HFFc6 (cell line): ENCODE data around the gene GNA12. TPM values are rescaled to one million over a fixed set of nuclear protein-coding genes. Genes with fewer than 3 reads are reported as not detected.

ENCODE experiments used
- DNase-seq: peaks from one replicate; pipeline ENCODE4 v3.0.0-alpha.2; 2018
- H3K27ac Mint-ChIP-seq: 2 replicates; pipeline ENCODE4 v1.8.0; 2020; ENCODE audit warnings: mild to moderate bottlenecking, mixed read lengths
- H3K27me3 Mint-ChIP-seq: 2 replicates; pipeline ENCODE4 v1.8.0; 2021; ENCODE audit warnings: mild to moderate bottlenecking, moderate library complexity, mixed read lengths; ENCODE audit not compliant: insufficient read depth
- H3K36me3 Mint-ChIP-seq: 2 replicates; pipeline ENCODE4 v1.8.0; 2021; ENCODE audit warnings: low read depth, mixed read lengths
- H3K4me1 Mint-ChIP-seq: 2 replicates; pipeline ENCODE4 v1.8.0; 2020; ENCODE audit warnings: low read depth, mixed read lengths
- H3K4me3 Mint-ChIP-seq: 2 replicates; pipeline ENCODE4 v1.8.0; 2020; ENCODE audit warnings: mild to moderate bottlenecking, moderate library complexity, mixed read lengths
- H3K9me3 Mint-ChIP-seq: 2 replicates; pipeline ENCODE4 v1.8.0; 2020; ENCODE audit warnings: mild to moderate bottlenecking, mixed read lengths
- total RNA-seq, 6 experiments: library from RNA; stranded (reverse); fragmentation: NEBNext Ultra II Directional; extraction: Animal tissue kit (Norgen Biotek cat#: 25700); gene quantifications; 2 replicates in 1 of 6; 3 replicates in 5 of 6; pipeline ENCODE4 v1.2.3, GENCODE V29; 2021
- TF ChIP-seq, protein P1 (sequence below): fragments of 200-600 bp; sonication (generic); IDR thresholded peaks from 2 replicates; pipeline ENCODE4 v1.5.0; 2021; ENCODE audit warnings: antibody characterized with exemption, mild to moderate bottlenecking

Gene GNA12
- total RNA-seq, 6 experiments from 2014 or later: 52.9 to 61.9 (median 57.6) TPM

DNA sequence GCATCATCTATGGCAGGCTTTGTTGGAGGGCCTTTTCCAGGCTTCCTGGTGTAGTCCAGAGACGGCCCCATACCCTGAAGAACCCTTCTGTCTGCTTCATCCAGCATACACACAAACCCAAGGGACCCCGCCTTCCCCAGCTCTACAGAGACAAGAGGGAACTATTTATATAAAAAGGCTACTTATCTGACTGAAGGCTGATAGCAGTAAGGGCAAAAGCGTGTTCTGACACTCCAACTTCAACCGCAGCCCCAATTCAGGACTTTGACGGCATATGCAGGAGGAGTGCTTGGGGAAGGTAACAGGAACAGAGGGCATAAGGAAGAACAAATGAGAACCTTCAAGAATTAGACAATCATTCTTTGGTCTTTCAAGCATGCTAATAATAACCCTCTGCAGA is 21.0 kb downstream of the GNA12 start:
- Mint-ChIP-seq H3K36me3 (peaks cover 20% of the 10 kb centered on the region), H3K4me1 (peaks cover 93% of the 10 kb centered on the region), H3K9me3 (no peaks in the 10 kb centered on the region), H3K27me3 (no peaks in the 10 kb centered on the region), H3K27ac (peak overlapping the region; percentile 97), H3K4me3 (no peak overlapping the region)
- no peak for DNase-seq
- TF ChIP-seq, protein P1, sequence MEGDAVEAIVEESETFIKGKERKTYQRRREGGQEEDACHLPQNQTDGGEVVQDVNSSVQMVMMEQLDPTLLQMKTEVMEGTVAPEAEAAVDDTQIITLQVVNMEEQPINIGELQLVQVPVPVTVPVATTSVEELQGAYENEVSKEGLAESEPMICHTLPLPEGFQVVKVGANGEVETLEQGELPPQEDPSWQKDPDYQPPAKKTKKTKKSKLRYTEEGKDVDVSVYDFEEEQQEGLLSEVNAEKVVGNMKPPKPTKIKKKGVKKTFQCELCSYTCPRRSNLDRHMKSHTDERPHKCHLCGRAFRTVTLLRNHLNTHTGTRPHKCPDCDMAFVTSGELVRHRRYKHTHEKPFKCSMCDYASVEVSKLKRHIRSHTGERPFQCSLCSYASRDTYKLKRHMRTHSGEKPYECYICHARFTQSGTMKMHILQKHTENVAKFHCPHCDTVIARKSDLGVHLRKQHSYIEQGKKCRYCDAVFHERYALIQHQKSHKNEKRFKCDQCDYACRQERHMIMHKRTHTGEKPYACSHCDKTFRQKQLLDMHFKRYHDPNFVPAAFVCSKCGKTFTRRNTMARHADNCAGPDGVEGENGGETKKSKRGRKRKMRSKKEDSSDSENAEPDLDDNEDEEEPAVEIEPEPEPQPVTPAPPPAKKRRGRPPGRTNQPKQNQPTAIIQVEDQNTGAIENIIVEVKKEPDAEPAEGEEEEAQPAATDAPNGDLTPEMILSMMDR: no peak

DNA sequence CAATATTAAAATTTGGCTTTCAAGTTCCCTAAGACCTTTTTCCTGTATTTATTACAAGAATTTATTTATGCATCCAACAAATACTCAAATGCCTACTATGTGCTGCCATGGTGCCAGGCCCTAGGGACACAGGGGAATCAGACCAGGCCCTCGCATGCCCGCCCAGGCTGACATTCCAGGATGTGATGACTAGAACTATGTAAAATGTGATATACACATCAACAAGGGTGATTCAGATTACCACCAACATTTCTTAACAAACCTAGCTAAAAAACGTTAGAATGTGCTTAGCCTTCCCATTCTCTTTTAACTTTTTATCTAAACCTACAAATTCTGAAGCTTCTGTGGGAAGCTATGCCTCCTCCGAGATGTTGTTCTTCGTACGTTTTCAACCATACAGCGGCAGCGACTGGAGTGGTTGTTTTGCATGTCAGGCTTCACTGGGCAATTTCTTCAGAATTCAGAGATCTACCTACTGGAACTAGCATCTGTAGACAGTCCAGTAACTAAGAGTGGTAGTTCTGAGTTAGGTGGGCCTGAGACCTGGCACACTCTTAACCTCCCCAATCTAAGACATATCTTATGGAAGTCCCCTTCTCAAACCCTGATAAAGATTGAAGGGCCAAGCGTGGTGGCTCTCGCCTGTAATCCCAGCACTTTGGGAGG is 22.1 kb downstream of the GNA12 start:
- Mint-ChIP-seq H3K27ac (peak overlapping the region; percentile 97), H3K36me3 (peaks cover 20% of the 10 kb centered on the region), H3K4me1 (peaks cover 93% of the 10 kb centered on the region), H3K4me3 (peak overlapping the region; percentile 72), H3K9me3 (no peaks in the 10 kb centered on the region), H3K27me3 (0 out of 2 replicates have a peak, but pooled peaks cover 2% of the 10 kb centered on the region)
- DNase-seq: peak; percentile 83
- TF ChIP-seq, protein P1: no peak

DNA sequence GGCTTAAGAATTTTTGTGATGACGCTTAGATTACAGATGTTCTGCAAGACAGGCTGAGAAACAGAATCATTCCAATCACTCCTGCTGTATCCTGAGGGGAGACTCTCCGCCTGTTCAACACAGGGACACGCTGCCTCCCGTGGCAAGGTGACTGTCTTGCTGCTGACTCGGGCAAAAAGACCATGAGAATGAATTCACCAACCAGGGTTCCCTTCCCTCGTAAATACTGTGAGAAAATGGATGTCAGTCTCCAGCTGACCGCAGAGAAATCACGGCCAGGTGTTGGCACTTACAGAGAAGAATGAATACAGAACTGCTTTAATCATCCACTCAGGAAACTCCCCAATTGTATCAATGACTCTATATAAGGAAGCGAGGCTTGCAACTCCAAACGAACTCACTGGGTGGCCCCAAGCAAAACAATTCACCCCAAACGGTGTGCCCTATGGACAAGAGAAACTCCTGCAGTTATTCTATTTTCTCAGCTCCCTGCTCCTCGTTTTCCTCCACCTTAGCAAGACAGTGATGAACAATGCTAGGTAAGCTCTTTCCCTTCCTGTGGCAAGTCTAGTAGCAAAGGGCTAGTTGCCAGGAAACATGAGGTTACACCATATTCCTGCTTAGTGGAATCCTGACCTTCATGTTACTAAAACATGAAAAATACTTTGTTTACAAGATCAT is 22.8 kb downstream of the GNA12 start:
- peak overlapping the region; percentile 97 for H3K27ac Mint-ChIP-seq
- 0 out of 2 replicates have a peak, but pooled peaks cover 2% of the 10 kb centered on the region for H3K27me3 Mint-ChIP-seq
- TF ChIP-seq, protein P1: peak; percentile 40
- DNase-seq: peak; percentile 54
- H3K4me1 Mint-ChIP-seq: peaks cover 89% of the 10 kb centered on the region
- H3K9me3 Mint-ChIP-seq: no peaks in the 10 kb centered on the region
- peaks cover 20% of the 10 kb centered on the region for H3K36me3 Mint-ChIP-seq
- H3K4me3 Mint-ChIP-seq: peak overlapping the region; percentile 72

DNA sequence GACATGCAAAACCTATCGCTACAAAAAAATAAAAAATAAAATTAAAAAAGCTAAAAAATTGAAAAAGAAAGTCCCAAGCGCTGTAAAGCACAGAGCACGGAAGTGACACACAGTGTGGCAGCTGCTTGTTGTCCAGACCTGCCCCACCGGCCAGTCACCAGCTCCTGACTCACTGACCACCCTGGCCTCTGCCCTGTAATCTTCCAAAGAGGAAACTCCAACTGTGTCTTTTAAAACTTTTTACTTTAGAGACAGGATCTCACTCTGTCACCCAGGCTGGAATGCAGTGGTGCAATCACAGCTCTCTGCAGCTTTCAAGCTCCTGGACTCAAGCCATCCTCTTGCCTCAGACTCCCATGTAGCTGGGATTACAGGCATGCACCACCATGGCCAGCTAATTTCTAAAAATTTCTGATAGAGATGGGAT is 23.6 kb downstream of the GNA12 start:
- DNase-seq: peak; percentile 98
- H3K9me3 Mint-ChIP-seq: no peaks in the 10 kb centered on the region
- 0 out of 2 replicates have a peak, but pooled peaks cover 2% of the 10 kb centered on the region for H3K27me3 Mint-ChIP-seq
- peak overlapping the region; percentile 72; the same call in 1 of the 2 replicates for H3K4me3 Mint-ChIP-seq
- H3K27ac Mint-ChIP-seq: peak overlapping the region; percentile 97
- TF ChIP-seq, protein P1: no peak
- peaks cover 84% of the 10 kb centered on the region for H3K4me1 Mint-ChIP-seq
- peaks cover 24% of the 10 kb centered on the region for H3K36me3 Mint-ChIP-seq

- 0 out of 2 replicates have a peak, but pooled peaks cover 2% of the 10 kb centered on the region for H3K27me3 Mint-ChIP-seq
- H3K27ac Mint-ChIP-seq: peak overlapping the region; percentile 97
- peak overlapping the region; percentile 51 for H3K4me3 Mint-ChIP-seq
- DNase-seq: no peak
- H3K4me1 Mint-ChIP-seq: peaks cover 79% of the 10 kb centered on the region
- peaks cover 21% of the 10 kb centered on the region for H3K36me3 Mint-ChIP-seq
- H3K9me3 Mint-ChIP-seq: no peaks in the 10 kb centered on the region
- TF ChIP-seq, protein P1: no peak
These were observed 24.1 kb downstream of the GNA12 start for GRCh38 chr7:2819954-2820397.
